GM19023 (cell line): ENCODE results near the gene PXYLP1.

Source experiments
- ATAC-seq: cut with Tn5 transposase; IDR thresholded peaks from one replicate; pipeline ENCODE4 v1.9.1; 2021; ENCODE audit warnings: mild to moderate bottlenecking, moderate library complexity; ENCODE audit not compliant: unreplicated experiment

Gene PXYLP1

DNA sequence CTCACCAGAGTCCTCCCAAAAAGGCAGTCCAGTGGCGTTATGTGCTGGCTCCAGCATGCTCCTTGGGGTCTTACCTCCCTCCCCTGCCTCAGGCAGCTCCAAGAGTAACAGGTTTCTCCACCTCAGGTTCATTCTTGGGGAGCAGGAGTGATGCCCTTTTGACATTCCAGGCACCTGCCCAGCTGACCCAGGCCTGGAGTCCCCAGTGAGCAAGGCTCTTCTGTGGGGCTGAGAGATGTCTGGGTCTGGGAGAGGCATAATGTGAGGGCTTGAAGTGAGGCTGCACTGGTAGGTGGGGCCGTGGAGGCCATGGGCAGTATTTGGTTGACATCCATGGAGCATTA is 15.3 kb downstream of the PXYLP1 start:
- no peak for ATAC-seq

DNA sequence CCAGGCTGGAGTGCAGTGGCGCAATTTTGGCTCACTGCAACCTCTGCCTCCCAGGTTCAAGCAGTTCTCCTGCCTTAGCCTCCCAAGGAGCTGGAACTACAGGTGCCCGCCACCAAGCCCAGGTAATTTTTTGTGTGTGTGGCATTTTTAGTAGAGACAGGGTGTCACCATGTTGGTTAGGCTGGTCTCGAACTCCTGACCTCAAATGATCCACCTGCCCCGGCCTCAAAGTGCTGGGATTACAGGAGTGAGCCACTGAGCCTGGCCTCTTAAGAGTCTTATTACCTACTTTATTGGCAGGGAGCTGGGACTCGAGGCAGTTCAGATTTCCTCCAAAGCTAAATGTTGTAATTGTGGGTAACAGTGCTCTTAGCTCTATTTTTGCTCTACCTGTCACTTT is 16.4 kb downstream of the PXYLP1 start:
- ATAC-seq = no peak

DNA sequence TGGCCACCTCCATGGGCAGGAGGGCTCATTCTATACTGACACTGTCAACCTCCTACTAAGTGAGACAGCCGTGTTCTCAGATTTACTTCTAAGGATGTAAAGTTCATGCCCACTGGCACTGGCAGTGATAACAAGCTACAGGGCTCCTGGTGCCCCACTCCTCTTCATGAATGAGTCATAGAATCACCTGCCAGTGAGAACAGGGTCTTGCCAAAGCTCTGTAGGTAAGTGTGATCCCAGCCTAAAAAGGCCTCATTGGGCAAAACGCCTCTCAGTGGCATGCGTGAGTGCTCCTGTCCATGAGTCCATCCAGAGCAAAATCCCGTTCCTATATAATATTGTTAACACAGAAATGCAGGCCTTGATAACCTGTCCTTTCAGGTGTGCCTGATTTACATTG is 17.4 kb downstream of the PXYLP1 start:
- no peak for ATAC-seq

DNA sequence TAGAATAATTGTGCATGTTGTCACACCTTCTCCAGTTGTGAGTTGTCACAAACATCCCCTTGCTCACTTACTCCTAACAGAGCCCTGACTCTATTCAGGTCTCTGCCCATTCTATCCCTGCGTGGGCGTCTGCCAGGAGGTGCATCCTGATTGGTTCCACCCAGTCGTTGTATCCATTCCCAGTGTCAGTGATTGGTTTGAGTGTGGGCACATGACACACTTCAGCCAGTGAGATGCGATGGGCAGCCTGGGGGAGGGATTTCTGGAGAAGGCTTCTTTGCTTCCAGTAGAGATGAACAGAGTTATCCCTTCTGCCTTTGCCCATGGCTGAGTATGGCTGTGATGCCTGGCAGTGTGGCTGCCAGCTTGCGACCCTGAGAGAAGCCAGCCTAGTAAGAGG is 18.7 kb downstream of the PXYLP1 start:
- ATAC-seq = no peak

DNA sequence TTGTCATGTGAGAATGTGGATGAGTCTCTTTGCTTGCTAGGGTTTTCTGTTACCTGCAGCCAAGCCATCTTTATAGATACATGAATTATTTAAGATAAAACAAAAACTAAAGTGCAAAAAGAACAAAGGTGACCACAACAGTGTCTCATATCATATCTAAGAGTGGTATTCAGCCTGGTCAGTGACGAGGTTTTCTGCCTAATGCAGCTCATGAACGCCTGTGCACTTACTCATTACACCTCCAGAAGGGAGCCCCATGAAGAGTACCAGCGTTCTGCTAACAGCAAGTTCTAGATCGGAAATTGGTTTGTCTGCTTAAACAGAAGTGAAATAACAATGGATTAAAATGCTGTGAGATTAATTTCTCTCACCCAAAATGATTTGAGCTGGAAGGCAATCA is 19.2 kb downstream of the PXYLP1 start:
- no peak for ATAC-seq

DNA sequence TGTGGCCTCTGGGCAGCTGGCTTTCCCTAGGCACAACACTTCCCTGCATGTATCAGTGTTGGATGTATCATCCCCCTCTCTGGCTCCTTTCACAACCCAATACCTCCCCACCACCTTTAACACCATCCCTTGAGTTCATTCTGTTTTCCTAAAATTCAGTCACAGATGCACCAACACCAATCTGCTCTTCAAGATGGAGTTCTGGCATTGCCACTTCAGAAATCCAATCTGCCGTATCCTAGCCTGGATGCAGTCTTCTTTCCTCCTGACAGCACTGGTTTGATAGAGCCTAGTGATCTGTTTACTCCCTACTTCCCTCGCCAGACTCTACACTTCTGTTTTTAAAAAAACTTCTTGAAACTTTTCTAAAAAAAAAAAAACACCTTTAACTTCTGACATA is 21.7 kb downstream of the PXYLP1 start:
- no peak for ATAC-seq

DNA sequence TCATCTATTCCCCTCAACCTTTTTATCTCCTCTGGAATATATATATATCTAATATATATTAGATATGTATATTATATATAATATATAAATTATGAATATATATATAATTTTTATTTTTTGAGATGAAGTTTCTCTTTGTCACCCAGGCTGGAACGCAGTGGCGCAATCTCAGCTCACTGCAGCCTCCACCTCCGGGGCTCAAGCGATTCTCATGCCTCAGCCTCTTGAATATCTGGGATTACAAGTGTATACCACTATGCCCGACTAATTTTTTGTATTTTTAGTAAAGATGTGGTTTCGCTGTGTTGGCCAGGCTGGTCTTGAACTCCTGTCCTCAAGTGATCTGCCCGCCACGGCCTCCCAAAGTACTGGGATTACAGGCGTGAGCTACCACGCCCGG is 22.2 kb downstream of the PXYLP1 start:
- no peak for ATAC-seq

DNA sequence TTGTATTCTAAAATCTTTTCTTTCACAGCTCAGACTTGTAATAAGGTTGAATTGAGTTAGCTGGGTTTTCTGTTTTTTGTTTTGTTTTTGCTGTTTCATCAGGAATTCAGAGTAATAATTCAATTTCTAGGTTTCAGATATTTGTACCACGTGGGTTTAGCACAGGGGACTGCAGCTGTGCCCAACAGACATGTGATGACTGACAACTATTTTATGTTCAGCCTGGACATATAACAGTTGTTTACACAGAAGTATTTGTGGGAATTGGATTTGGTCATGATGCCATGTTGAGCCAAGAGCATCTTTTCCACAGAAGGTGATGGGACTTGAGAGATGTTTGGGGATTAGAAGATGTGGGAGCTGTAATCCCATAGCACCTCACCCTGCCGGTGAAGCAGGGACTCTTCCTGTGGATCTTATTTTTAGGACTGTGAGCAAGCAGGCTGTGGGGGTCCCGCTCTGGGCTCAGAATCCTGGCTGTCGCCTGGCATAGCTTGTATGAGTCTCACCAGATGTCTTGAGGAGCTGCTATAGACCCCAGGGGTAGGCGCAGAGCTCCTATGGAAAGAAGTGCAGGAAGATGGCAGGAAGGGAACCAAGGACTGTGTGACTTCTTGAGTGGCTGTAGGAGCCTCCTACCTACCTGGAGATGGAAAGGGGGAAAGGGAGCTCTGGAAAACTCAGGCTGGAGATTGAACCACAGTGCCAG is 23.7 kb downstream of the PXYLP1 start:
- no peak for ATAC-seq

DNA sequence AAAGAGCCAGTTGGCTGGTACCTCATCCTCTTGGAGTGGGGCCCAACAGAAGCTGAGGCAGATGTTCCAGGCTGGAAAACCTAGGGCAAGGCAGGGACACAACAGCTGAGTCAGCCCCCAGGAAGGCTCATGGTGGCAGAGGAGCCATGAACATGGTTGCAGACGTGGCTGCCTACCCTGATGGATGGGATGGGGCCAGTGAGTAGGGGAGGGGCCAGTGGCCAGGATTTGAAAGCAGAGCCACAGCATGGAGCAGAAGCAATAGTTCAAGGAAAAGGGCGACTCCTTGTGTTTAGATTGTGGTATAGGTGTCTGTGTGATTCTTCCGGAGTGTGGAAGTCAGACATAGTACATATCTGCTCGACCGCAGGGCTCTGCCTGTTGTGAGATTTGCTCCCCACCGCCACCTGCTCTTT is 24.2 kb downstream of the PXYLP1 start:
- no peak for ATAC-seq

DNA sequence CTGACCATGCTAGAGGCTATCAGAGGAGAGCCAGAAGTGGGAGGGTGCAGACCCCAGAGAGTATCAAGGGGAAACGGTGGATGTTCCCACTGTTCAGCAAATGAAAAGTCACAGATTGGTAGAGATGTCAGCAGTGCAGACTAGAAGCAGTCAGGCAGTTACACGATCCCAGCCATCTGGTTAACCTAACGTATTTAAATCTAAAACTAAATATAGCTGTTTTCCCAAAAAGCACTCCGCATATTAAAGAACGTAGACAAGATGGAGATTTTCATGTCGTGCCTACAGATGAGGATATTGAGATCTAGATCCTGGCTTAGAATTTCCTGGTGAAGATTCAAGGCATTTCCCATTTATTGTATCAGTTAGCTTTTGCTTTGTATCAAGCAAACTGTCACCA is 25.2 kb downstream of the PXYLP1 start:
- ATAC-seq = no peak

DNA sequence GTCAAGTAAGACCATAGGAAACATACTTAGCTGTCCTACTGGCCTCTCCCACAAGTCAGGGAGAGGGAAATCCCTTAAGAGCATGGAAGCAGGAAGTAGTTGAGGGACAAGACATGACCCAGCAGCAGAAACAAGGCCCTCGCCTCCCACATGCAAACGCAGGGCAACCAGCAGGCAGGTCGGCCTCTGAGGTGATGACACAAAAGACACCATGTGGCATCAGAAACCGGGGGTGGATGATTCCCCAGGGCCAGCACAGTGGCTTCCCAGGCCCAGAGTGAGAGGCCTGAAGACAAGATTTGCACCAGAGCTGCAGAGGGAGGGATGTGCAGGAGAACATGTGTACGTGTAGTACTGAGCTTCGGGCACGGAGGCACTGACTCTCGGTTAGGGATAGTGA is 26.3 kb downstream of the PXYLP1 start:
- no peak for ATAC-seq

DNA sequence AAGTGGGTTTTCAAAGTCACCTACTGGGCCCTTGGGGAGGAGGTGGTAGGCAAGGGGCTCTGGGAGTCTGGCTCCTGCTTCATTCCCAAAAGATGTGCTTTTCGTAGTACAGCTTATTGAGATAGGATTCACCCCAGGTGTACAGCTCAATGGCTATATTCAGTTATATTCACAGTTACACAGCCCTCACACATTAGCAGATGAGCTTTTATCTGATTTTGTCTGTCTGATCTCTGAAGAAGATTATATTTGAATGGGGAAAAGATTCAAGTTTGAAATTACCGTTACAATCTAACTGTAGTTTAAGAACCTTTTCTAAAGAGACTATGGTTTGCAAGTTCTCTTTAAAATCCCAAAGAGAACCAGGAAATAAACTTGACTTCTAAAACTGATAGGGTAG is 27.3 kb downstream of the PXYLP1 start:
- no peak for ATAC-seq

DNA sequence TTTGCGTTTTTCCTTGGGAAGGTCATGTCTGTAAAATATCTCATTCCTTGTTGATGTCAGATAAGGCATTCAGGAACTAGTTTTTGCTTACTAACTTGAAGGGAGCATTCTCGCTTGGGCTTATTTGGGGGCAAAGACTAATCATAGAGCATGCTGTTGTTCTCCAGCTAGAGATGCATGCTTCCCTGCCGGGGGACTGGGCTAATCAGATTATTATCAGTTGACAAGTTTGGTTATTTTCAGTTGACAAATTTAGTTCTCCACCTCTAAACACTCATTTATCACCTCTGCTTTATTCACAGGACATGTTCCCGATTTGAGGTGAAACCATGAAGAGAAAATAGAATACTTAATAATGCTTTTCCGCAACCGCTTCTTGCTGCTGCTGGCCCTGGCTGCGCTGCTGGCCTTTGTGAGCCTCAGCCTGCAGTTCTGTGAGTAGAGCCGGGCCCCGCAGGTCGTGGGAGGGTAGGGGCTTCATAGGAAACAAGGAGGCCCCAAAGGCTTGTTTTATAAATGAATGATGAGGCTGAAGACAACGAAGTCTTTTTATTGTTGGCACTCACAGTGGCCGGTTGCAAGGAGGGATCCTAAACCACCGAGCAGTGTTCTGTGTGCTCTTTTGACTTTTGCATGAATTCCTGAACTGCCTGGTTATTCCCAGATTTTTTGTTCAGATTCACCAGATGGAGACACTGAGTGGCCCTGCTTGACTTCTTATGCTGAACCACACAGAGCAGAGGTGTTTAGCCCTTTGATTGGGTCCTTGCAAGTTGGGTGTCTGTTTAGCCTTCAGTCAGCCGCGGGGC is 28.4 kb downstream of the PXYLP1 start:
- no peak for ATAC-seq

DNA sequence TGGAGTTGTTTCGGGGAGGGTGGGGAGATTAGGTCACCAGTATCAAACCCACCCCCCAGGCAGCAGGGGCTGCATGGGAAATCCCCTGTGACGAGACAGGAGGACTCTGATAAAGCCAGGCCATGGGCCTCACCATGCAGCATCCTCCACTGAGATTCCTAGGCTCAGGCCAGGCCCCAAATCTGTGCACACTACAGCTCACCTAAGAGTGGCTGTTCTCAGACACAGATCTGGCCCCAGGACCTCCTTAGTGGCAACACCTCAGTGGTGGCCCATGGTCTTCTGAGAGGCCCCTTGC is 29.0 kb downstream of the PXYLP1 start:
- ATAC-seq = no peak

DNA sequence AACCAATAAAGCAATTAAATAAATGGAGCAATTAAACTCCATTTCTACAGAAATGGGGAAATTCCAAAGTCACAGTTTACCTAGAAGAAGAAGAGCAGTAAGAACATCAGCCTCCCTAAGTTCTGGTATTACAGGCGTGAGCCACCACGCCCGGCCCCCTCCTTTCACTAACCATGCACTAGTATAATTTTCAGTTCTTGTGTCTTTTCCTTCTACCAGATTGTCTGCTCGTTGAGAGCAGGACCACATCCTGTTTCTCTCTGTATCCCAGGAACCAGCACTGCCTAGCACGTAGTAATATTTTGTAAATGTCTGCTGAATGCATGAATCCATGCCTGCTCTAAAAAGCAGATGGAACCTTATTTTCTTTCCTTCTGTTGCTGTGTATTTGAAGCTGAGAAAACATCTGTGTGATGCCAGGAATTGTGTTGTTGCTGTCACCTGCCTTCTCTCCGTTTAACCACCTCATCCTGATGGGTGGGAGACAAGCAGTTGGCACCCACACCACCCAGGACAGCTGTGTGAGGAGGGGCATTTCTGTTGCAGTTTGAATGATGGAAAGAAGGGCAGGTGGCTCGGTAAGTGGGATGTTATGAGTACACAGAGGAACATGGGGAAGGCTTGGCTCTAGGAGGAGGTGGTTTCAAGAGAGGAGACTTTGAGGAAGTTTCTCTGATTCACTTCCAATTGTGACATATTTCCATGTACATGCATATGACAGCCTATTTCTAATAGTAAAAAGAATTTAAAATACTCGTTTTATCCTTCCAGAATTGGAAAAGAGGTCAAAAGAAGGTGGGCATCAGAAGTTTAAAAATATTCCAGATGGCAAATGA is 30.1 kb downstream of the PXYLP1 start:
- no peak for ATAC-seq

DNA sequence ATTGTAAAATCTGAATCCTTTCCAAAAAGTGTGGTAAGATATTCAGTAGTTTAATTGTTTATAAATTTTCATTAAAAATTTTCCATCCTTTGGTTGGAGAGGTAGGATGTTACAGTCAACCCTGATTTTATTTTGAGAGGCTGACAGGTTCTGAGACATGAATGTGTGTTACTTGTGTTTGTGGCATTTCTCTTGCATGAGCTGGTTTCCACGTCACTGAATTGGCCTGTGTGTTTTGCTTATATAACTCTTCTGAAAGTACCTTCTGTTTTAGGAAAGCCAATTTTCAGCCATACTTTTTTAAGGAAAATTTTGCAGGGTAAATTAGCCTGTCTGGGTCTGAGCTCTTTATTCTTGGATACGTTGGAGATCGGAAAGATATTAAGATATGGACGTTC is 30.7 kb downstream of the PXYLP1 start:
- ATAC-seq = no peak

DNA sequence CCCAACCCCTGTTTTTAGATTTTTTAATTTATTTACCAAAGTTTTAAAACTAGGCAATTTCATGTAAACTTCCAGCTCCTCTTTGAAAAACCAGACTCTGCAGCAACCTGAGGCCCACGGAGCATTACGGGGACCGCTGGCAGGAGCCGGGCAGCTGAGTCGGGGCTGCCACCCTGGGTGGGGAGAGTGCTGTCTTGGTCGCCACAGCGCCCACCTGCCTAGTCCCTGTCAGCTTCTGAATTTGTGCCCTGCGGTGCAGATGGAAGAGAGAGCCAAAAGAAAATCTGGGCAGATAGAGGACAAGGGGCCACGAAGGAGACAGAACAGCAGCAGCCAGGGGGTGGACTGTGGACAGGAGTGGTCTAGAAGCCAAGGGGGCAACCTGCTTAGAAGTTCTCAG is 34.6 kb downstream of the PXYLP1 start:
- no peak for ATAC-seq

DNA sequence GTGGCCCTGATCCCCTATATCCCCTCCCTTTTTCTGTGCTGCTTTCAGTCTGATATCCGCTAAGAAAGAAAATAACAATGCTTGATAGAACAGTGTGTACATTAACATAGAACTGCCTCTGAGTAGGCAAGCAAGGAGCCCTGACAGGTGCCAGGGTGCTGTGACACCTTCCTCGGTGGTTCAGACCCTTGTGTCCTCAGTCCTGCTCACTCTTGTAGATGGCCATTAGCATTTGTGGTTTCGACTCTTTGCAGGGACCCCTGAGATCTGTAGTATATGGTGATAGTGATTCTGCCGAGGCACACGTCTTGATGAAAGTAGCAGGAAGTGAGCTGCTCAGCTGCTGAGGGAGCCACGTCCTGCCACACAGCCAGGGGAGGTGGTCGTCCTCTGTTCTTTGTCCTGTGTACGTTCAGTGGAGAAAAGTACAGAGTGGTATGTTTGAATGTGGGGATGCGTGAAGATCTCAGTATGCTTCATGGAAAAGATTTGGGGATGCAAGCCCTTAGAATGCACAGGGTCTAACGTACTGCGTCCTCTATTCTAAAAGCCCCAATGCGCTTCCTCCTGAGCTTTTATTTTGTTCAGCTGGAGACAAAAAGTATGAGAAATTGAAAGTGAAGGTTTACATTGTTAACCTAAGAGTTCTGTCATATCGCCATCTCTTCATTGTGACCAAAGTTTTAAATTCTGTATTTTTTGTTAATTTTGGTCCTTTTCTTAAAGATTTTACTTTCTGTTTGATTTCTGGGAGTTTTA is 35.4 kb downstream of the PXYLP1 start:
- ATAC-seq = peak; percentile 78

DNA sequence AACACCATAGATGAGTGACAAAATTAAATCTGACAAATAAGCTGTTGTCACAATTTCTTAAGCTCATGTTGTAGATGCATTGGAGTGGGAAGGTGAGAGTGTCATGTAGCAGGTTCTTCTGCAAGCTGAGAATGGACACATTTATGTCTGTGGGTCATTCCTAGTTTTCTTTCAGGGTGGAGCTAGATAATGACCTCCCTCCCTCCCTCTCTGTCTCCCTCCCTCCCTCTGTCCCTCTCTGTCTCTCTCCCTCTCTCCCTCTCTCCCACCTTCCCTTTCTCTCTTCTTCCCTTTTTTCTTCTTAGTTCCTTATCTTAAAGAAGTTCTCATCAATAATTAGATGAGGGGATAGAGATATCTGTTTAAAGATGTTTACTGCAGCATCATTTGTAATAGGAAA is 36.0 kb downstream of the PXYLP1 start:
- ATAC-seq = no peak

DNA sequence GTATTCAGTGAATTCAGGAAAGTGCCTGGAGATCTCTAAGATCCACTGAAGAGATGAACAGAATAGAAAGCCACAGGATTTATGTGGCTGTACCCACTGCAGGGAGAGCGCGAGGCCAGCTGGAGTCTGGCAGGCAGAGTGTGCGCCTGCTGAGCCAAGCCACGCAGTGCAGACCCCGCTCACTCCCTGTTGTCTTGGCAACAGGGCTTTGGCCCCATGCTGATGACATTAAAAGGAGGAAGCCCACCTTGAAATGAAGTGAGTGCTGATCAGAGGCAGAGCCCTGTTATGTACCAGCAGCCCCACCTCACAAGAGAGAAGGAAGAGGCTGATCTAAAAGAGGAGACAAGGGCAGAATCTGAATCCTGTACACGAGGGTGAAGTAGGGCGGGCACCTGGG is 36.7 kb downstream of the PXYLP1 start:
- no peak for ATAC-seq

DNA sequence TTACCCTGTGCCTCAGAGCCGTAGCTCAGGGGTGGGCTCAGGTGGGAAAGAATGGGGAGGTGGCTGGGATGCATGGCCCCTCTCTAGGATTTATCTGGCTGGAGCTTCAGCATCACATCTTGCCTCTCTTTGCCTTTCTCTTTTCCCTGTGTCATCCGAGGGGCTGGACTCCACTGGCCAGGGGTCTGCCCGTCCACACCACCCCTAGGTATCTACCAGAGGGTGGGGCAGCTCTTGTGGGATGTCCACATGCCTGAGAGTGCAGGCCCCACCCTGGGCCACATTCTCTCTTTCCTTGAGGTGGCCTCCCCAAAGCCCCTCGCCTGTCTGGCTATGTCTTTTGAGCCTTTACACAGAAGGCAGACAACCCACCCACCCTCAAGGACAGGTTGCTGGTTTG is 37.2 kb downstream of the PXYLP1 start:
- no peak for ATAC-seq
